GM21717 (cell line): ENCODE measurements around the gene ATP1A2.
A peak's percentile ranks its signal among the peaks of the same experiment; 100 is the strongest.

Experiments used
- ATAC-seq: cut with Tn5 transposase; IDR thresholded peaks from one replicate; pipeline ENCODE4 v1.9.1; 2021; ENCODE audit warnings: mild to moderate bottlenecking, moderate library complexity; ENCODE audit not compliant: unreplicated experiment

Gene ATP1A2

DNA sequence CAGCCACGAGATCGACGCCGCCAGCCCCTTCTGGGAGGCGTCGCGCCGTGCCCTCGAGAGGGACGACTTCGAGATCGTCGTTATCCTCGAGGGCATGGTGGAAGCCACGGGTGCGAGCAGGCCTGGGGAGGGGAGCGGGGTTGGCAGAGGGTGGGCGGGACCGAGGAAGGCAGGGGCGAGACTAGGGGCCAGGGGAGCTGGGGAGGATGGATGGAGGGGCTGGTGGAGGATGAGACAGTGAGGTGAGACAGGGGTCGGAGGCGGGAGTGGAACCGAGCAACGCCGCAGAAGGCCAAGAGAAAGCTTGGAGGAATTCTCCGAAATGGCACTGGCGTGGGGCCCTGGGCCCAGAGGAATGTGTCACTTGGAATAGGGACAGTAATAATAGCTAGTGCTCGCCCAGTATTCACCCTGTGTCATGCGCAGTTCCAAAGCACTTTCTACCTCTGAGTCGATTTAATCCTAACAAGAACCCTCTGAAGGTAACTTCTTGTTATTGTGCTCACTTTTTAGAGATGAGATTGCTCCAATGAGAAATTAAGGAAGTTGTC lies 30.7 kb upstream of the ATP1A2 start:
- ATAC-seq: no peak

DNA sequence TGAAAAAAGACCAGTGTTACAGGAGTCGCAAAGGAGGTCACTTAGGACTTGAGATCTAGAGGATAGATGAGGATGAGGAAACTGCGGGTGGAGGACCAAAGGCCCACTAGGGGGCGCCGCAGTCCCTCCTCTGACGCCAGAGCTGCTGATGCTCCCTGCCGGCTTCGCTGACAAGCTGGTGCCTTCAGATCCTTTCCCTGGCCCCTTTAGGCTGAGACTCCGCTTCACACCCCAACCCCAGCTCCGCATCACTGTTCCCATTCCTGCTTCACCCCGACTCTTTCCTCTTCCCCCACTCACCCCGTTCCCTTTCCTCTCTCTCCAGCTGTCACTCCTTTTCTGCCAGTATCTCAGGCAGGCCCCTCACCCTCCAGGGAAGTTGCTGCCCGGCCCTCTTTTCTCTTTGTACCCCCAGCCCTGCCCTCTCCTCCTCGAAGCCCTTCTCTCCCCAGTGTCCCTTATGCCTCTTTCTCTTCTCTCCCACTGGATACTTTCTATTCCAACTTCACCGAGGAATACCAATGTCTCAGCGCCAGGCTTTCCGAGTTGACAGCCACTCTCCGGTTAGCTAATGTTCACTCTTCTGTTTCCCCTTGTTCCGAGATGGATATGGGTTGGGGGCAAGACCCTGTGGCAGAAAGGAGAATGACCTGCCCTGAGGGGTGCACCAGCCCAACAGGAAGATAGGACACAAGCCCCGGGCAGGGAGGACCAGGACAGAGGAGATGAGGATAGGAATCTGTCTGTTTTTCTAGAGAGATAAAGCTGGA lies 29.7 kb upstream of the ATP1A2 start:
- ATAC-seq: no peak

DNA sequence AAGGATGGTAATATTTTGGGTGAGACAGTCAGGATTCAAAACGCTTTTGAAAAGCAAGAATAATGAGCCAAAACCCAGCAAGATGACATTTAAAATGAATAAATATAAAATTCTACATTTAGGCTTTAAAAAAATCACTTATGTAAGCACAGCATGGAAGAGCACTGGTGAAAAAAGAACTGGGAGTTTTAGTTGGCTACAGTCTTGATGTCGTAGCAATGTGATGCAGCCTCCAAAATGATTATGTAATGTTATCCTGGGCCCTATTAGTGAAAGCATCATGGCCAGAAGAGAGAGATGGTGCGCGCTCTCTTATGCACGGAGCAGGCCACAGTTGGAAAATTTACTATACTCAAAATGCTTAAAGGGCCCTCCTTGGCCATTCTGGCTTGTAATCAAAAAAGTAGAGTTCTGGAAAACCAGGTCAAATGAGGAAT lies 29.1 kb upstream of the ATP1A2 start:
- no peak for ATAC-seq

DNA sequence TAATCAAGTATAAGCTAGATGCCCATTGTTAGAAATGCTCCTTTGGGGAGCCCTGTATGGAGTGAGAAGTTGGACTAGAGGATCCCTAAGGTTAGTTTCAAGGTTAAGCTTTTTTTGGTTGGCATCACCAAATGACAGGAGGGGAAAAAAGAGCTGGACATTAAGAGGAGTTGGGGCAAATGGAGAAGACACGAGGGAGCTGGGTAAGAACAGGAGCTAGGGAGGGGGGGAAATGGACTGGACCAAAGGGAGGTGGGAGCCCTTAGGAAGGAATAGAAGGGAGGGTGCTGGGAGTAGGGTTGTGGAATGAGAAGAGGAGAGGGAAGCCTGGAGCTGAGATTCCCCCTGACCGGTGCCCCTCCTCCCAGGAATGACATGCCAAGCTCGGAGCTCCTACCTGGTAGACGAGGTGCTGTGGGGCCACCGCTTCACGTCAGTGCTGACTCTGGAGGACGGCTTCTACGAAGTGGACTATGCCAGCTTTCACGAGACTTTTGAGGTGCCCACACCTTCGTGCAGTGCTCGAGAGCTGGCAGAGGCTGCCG lies 28.4 kb upstream of the ATP1A2 start:
- ATAC-seq: no peak

DNA sequence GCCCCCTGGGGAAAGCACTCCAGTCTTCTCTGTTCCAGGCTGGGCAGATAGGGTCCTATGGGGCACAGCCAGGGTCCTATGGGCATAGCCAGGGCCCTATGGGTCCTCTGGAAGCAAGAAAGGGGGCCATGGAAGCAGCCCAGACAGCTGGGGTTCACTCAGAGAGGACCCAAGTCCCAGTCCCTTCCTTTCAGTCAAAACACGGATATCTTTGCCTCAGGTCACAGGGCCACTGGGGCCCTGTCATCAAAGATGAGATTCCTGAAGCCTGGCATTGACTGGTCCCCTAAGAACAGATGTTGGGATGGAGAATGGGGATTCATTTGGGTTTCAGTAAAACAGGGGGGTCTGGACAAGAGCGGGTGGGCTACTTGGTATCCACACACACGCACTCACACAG lies 25.7 kb upstream of the ATP1A2 start:
- ATAC-seq: no peak

DNA sequence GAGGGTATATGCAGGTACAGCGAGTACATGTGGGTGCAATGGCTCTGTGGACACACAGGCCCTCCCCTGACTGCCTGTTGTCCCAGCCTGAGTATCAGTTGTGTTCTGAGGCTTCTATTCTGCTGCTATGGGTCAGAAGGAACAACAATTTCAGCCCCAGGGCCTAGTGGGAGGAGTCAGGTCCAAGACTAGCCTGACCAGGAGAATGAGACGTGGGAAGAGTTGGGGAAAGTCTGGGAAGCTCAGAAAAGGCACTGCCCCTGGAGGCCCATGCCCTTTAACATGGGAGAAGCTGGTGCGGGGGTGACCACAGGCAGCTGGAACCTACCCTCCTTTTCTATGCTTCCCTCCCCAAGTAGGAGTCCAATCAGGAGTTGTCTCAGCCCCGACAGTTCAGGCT lies 24.8 kb upstream of the ATP1A2 start:
- no peak for ATAC-seq

DNA sequence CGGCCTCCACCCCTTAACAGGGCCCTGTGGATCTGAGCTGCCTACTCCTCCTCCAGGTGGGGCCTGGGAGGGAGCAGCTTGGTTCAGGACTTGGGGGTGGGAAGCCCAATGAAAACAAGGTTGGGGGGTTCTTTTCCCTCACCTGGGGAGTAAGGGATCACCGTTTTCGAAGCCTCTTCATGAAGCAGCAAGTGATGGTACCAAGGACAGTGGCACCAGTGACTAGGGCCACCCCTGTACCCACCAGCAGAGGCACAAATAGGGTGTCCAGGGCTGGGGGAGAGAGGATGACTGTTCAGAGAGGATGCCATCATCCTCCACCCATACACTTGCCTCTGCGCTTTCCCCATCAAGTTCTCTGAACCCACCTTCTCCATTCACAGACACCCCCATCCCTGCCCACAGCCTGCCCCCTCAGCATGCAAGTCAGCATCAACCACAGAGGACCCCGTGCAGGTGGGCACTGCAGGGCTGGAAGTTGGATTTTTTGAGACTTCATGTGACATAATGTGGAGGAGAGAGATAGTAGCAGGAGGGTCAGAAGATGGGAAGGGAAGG lies 23.8 kb upstream of the ATP1A2 start:
- ATAC-seq: no peak

DNA sequence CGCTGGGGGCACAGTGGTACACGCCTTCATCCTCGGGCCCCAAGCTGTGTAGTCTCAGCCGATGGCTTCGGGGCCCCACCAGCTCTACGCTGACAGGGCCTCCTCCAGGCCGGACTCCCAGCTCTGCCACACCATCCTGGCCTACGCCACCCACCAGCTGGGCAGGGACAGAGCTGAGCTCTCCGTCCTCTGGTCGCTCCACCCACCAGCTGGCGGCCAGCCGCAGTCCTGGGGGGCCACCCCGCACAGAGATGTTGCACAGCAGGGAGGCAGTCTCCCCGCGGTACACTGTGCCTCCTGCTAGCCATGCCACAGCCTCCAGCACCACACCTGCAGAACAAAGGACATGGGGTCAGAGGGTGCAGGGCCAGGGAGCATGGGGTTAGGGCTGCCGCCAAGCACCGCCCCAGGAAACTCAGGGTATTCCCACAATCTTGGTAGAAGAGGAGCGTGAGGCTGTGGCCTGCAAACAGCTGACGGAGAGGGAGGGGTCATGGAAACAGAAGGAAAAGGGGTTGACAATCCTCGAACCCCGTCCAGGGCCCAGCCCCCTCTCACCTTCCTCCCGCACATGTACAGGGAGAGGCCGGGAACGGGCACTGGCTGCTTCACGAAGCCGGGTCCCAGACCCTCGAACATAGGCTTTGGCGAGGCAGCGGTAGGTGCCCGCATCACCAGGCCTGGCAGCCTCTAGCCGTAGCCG lies 23.0 kb upstream of the ATP1A2 start:
- ATAC-seq: no peak

DNA sequence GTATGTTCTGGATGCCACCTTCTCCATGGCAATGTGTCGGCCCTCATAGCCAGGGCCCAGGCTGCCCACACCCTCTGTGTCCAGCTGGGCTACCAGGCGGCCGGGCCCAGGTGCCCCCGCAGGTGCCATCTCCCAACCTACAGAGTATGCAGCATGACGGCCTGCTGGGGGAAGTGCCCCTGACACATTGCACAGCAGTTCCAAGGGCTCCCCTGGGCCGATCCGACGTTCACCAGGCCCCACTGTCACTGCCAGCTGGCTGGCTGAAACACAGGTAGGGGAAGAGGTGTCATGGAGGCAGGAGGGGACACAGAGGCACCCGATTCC lies 22.5 kb upstream of the ATP1A2 start:
- ATAC-seq: no peak

DNA sequence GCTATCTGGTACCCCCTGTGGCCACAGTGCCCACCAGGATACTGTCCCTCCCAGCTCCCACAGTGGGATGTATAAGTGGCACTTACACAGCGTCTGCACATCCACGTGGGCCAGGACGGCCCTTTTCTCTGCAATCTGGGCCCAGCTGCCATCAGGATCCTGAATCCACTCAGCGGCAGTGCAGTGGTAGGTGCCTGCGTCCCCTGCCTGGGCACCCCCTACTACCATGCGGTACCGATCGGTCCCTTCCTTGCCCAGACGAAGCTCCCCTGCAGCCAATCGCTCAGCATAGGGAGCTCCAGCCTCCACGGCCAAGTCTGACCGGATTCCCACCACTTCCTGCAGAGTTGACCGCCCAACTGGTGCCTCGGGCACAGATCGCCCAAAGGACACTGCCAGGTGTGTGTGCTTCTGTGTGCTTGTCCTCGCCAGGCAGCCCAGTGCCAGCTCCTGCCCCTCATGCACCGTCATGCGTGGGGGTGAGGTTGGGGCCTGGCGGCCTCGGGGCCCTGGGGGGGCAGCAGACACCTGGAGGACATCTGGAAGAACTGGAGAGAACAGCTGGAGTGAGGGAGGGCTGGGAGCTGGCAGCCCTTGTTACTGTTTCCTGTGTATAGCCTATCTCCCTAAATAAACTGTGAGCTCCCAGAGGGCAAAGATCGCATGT lies 21.8 kb upstream of the ATP1A2 start:
- no peak for ATAC-seq

DNA sequence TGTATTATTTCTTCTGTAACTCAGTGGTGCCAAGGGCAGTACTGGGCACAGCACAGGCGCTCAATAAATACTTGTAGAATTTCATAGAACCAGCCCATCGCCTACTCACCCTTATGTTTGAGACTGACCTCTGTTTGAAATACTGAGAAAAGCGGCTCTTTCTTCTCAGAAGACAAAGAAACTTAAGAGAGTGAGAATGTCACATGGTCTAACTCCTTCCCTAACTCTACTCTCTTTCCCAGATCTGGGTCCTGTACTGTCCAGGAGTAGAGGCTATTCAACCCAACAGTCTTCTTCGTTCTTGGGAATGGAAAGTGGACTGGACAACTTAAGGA lies 21.3 kb upstream of the ATP1A2 start:
- no peak for ATAC-seq

DNA sequence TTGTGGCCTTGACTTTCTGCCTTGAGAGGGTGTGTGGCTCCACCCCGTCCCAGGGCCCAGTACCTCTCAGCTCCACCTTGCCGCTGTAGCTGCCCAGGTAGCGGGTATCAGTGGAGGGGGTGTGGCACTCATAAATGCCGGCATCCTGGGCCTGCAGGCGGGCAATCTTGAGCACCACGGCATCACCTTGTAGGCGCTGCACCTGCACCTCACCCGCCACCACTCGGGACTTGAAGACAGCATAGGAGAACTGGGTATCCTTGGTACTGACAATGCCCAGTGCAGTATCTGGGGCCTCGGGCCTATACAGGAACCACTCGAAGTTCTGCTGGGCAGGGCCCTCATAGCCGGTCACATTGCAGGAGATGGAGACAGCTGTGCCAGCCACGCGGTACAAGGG lies 20.8 kb upstream of the ATP1A2 start:
- ATAC-seq: no peak

DNA sequence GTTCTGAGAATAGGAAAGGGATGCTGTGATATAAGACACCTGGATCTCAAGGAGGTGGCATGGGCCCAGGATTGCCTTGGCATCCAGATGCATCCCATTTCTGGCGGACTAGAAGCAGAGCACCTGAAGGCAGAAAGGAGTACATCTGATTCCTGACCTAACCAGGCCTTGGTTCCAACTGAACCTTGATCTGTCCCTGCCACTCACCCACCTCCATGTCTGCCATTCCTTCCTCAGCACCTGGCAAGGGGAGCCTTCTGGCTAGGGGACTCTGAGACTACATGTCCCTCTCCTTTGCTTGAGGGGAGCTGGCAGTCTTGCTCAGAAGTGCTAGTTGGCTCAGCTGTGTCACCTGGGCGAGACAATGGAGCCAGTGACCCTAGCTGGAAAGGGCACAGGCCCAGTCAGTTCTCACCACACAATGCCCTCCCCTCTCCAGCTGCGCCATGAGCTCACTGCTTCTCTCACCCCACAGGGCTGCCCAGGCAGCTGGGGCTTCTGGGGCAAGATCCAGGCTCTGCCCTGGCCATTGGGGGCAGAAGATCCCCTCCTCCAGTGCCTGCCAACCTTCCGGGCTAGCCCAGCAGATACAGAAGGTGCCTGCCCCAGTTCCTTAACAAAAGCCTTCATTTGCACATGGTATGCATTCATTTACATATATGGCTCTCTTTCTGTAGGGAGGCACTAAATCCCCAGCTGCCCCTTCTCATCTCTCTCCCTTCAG lies 20.0 kb upstream of the ATP1A2 start:
- no peak for ATAC-seq

DNA sequence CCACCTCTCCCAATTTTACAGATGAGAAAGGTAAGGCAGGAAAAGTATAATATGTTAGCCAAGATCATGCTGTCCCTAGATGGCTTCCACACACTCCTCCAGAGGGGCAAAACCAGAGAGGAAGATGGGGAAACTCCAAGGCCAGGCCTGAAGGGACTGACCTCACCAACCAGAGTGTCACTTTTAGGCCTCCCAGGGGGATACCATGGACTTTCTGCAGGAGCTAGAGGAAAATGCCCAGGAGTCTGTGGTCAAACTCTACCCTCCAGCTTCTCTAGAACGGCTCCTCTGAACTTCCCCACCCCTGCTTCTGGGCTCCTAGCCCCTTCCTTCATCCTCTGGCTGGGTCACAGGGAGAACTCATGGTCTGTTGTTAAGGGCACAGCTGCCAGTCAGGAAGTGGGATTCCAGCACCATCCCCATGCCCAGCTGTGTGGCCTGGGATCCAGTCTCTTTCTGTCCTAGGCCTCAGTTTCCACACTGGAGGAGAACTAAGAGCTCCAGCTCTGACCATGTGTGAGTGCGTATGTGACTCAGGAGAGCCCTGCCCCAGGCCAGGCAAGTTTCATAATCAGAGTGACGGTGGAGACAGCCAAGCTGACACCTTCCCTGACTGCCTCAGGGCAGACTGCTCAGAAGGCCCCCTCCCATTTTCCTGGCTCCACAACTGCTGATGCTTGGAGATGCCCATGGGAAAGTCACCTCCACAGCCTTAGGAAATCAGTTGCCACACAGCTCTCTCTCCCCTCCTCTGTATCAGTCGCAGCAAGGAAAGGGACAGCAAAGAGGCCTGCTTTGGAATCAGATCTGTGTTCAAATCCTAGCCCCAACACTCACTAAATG lies 19.1 kb upstream of the ATP1A2 start:
- ATAC-seq: no peak

DNA sequence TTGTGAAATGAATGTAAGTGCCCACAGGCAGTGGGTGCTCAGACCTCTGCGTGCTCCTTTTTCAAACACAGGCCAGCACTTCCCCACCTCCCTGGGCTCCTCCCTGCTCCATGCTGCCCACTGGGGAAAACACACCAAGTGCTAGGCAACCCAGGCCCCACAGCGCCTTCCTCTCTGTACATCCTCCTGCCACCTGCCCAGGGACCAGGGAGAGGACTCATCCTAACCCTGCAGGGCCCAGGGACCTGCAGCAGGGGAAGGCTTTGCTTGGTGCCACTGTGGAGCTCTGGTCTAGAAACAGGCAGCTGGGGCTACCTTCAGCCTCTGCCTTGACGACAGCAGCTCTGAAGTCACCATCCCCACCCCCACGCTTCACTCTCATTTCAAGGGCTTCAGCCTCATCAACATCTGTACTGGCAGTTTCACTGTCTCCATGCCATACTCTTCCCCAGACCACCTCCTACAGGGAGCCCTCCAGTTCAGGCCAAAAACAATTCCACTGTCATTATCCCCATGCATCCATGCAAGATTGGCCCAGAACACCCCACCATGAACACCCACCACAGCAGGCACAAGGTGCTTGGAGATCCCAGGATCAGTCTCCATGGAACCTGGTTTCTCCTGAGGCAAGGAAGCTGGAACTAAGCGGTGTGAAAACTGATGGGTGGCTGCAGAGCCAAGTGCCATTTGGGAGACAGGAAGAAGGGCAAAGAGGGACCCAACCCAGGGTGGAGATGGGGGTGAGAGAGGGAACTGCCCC lies 18.2 kb upstream of the ATP1A2 start:
- ATAC-seq: no peak

DNA sequence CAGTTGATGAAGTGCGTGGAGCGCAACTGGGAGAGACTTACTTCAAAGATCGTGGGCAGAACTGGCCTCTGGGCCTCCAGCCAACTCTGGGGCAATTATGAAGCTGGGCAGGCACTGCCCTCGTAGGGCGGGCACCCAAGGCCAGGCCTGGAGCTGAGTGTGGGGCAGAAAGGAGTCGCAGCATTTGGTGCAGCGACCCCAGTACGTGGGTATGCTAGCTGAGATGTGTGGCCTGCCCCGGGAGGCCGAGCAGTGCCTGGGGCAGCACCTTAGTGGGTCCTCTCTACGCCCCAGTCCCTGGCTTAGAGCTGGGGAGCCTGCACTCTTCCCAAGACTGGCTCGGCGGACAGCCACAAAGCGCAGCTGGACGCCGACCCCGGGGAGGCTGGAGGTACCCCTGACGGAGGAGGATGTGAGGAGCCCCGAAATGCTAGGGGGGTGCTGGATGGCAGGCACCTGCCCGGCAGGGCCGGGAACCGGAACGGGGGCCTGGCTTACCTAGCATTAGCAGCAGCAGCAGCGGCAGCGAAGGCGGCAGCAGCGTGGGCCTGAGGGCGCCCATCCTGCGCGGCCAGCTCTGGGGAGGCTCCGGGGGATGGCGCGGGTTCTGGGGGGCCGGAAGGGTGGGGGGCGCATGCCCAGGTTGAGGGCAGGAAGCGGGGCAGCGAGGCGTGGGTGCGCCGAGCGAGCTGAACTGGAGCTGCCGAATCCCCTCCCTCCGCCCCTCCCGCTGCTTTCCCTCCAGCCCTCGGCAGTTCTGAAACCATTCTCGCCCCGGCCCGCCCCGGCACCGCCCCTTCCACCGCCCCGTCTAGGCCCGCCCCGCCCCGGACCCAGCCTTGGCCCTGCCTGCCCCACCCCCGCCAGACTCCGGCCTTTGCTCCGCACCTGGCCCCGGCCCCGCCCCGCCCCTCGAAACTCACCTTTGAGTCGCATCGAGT lies 17.4 kb upstream of the ATP1A2 start, which contains the start of gene IGSF8:
TSS of gene IGSF8 (minus strand) at position 709 of the 941 bp plus-strand sequence. CDS start at position 562, 147 bp downstream.
- peak; percentile 40 for ATAC-seq

DNA sequence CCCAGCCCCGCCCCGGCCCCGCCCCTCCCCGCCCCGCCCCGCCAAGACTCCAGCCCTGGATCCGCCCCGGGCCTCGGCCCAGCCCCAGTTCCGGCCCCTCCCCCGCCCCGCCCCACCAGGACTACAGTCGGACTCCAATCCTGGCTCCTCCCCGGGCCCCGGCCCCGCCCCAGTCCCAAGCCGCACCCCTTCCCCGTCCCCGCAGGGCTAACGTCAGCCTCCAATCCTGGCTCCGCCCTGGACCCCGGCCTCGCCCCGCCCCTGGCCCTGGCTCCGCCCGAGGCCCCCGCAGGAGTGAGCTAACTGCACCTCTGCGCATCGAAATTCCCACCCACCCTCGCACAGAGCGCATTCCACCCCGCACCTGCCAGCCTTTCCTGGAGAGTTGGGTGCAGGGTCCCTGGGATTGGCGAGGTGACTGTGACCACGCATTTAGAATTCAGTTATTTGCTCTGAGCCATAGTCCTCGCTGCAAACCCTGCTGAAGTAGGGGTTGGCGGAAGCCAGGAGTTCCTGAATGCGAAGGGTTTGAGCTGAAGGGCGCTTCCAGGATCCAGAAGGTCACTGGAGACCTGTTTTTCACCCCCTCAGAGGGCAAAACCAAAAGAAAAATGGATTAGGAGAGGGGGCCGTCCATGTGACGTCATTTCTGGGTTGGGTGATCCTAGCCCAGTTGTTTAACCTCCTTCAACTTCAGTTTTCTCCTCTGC lies 16.6 kb upstream of the ATP1A2 start:
- peak; percentile 73 for ATAC-seq
